Endothelial cell of umbilical vein (primary cell): ENCODE results near the gene SCAI. TPM values are rescaled to one million over a fixed set of nuclear protein-coding genes. Genes with fewer than 3 reads are reported as not detected.

Experiments
- BruUV-seq: library from RNA; stranded (reverse); fragments of 400-500 nt; replicated peaks from 2 replicates; lab custom pipeline; 2021; lab: Mats Ljungman, UMichigan
- CTCF ChIA-PET: fragments of 300-600, 350-600 bp; sonication (Branson Sonifier 250); formaldehyde crosslinking; loops from one replicate; lab custom pipeline; 2021; ENCODE audit warnings: antibody characterized with exemption, inconsistent platforms; lab: Charles Lee
- POLR2A ChIA-PET: fragments of 300-600, 350-600 bp; sonication (Branson Sonifier 250); formaldehyde crosslinking; loops from one replicate; lab custom pipeline; 2021; ENCODE audit warnings: antibody characterized with exemption, inconsistent platforms; lab: Charles Lee
- DNase-seq: peaks from one replicate; pipeline ENCODE4 v3.0.0-alpha.2; 2011; ENCODE audit warnings: low read depth, low spot score
- FAIRE-seq: peaks from 2 replicates; lab custom pipeline; 2011; peaks lifted over from hg19 to GRCh38; lab: Jason Lieb, UNC
- H2AFZ ChIP-seq: 2 replicates; pipeline ENCODE4 v1.6.0; 2012; ENCODE audit warnings: low read depth, low read length, control low read depth, inconsistent platforms
- H3K27ac ChIP-seq: 2 replicates; pipeline ENCODE4 v1.5.1; 2011; ENCODE audit warnings: low read depth, mild to moderate bottlenecking, control low read depth, low read length, moderate library complexity; ENCODE audit not compliant: insufficient read depth
- H3K27me3 ChIP-seq, 2 experiments: 2 replicates each; pipeline versions ENCODE4 v1.6.0 to v1.6.1; 2011; ENCODE audit warnings: low read length in 2 of 2, mixed read lengths in 1 of 2; ENCODE audit not compliant: control insufficient read depth in 2 of 2, insufficient read depth in 2 of 2
- H3K36me3 ChIP-seq, 2 experiments: 2 replicates in 1 of 2; 3 replicates in 1 of 2; pipeline ENCODE4 v1.5.1; 2011; ENCODE audit warnings: low read length in 2 of 2, mild to moderate bottlenecking in 1 of 2, moderate library complexity in 1 of 2; ENCODE audit not compliant: control insufficient read depth in 2 of 2, insufficient read depth in 2 of 2; ENCODE audit errors: extremely low read depth in 1 of 2
- H3K4me1 ChIP-seq: 3 replicates; pipeline ENCODE4 v1.5.1; 2011; ENCODE audit warnings: mild to moderate bottlenecking, low read length; ENCODE audit not compliant: control insufficient read depth, insufficient read depth; ENCODE audit errors: extremely low read depth
- H3K4me2 ChIP-seq: 2 replicates; pipeline ENCODE4 v1.6.1; 2011; ENCODE audit warnings: low read length, control low read depth, mixed read lengths; ENCODE audit not compliant: insufficient read depth
- H3K4me3 ChIP-seq, 3 experiments: fragments of 200-600 bp in 1 of 3; sonication (generic), shearing (Covaris generic) in 1 of 3; replicated peaks in 1 of 3; 2 replicates each; pipeline ENCODE4 v1.5.1; 2011 to 2016; ENCODE audit warnings: control low read depth in 3 of 3, low read length in 3 of 3, mild to moderate bottlenecking in 2 of 3, inconsistent platforms in 1 of 3, low read depth in 1 of 3, moderate library complexity in 1 of 3; ENCODE audit not compliant: insufficient read depth in 1 of 3
- H3K79me2 ChIP-seq: 2 replicates; pipeline ENCODE4 v1.6.0; 2012; ENCODE audit warnings: low read length, inconsistent platforms; ENCODE audit not compliant: control insufficient read depth, insufficient read depth
- H3K9ac ChIP-seq: replicated peaks from 2 replicates; pipeline ENCODE3; 2011; ENCODE audit warnings: low read length, control low read depth; ENCODE audit not compliant: insufficient read depth; ENCODE audit errors: extremely low read depth
- H3K9me1 ChIP-seq: replicated peaks from 3 replicates; pipeline ENCODE4 v1.6.0; 2011; ENCODE audit warnings: mild to moderate bottlenecking, low read length; ENCODE audit not compliant: control insufficient read depth, insufficient read depth; ENCODE audit errors: extremely low read depth
- H3K9me3 ChIP-seq: replicated peaks from 2 replicates; pipeline ENCODE4 v1.5.1; 2012; ENCODE audit warnings: low read length, inconsistent platforms; ENCODE audit not compliant: control insufficient read depth, insufficient read depth
- H4K20me1 ChIP-seq: replicated peaks from 2 replicates; pipeline ENCODE3; 2011; ENCODE audit warnings: mild to moderate bottlenecking, low read length; ENCODE audit not compliant: control insufficient read depth, insufficient read depth; ENCODE audit errors: extremely low read depth
- EZH2 ChIP-seq: IDR thresholded peaks from 2 replicates; pipeline ENCODE4 v1.6.1; 2012; ENCODE audit warnings: borderline replicate concordance, low read depth, mild to moderate bottlenecking, moderate library complexity, low read length, inconsistent platforms; ENCODE audit not compliant: severe bottlenecking
- FOS ChIP-seq: IDR thresholded peaks from 2 replicates; pipeline ENCODE4 v1.6.1; 2011; ENCODE audit warnings: mild to moderate bottlenecking, low read length, moderate library complexity, borderline replicate concordance; ENCODE audit not compliant: insufficient read depth
- GATA2 ChIP-seq: IDR thresholded peaks from 2 replicates; pipeline ENCODE4 v1.7.0; 2011; ENCODE audit warnings: low read depth, mild to moderate bottlenecking, moderate library complexity, mixed read lengths, low read length; ENCODE audit not compliant: insufficient read length, insufficient read depth
- JUN ChIP-seq: IDR thresholded peaks from 2 replicates; pipeline ENCODE4 v1.6.1; 2011; ENCODE audit warnings: borderline replicate concordance, low read depth; ENCODE audit not compliant: insufficient read length, insufficient read depth
- MYC ChIP-seq: IDR thresholded peaks from one replicate; pipeline ENCODE4 v1.6.1; 2011; ENCODE audit warnings: mild to moderate bottlenecking, low read depth, low read length
- POLR2A ChIP-seq: IDR thresholded peaks from 2 replicates; pipeline ENCODE4 v1.6.1; 2012; ENCODE audit warnings: low read depth, mild to moderate bottlenecking, control low read depth, low read length
- POLR2AphosphoS5 ChIP-seq: IDR thresholded peaks from 2 replicates; pipeline ENCODE4 v1.6.1; 2012; ENCODE audit warnings: low read depth, mild to moderate bottlenecking, control low read depth, low read length, moderate library complexity; ENCODE audit not compliant: insufficient read depth
- dilution Hi-C: fragments of 300-500 bp; cut with MboI; formaldehyde crosslinking; loops from one replicate; pipeline ENCODE4 v1.15.0; 2019; ENCODE audit warnings: low sequenced_read_pairs; ENCODE audit not compliant: extremely low pct_ligation_motif_present
- intact Hi-C: fragments of 100-400 bp; cut with micrococcal nuclease; formaldehyde crosslinking; loops from one replicate; pipeline ENCODE4 v1.10.0; 2022
- polyA plus RNA-seq, 4 experiments: library from polyadenylated mRNA; depleted of rRNA in 3 of 4; stranded (reverse) in 3 of 4; unstranded in 1 of 4; fragments of >200 nt; gene quantifications; 2 replicates each; pipeline versions ENCODE4 v1.2.1 to v1.2.3, GENCODE V29; 2011 to 2012; ENCODE audit warnings: missing spikeins in 1 of 4
- total RNA-seq: library from RNA; stranded (reverse); gene quantifications from 2 replicates; pipeline ENCODE4 v1.2.3, GENCODE V29; 2021
- TF ChIP-seq, protein P1 (sequence below): IDR thresholded peaks from 2 replicates; pipeline ENCODE4 v1.6.1; 2011; ENCODE audit not compliant: insufficient read depth, insufficient read length
- TF ChIP-seq, protein P2 (sequence below), 2 donors: IDR thresholded peaks; 1 replicate in 1 of 2; 2 replicates in 1 of 2; pipeline ENCODE4 v1.5.1; 2011; ENCODE audit warnings: low read length in 2 of 2, mild to moderate bottlenecking in 2 of 2, moderate library complexity in 2 of 2, control low read depth in 1 of 2, inconsistent platforms in 1 of 2, low read depth in 1 of 2; ENCODE audit not compliant: insufficient read depth in 1 of 2; ENCODE audit errors: extremely low read depth in 1 of 2

Gene SCAI
- total and polyA plus RNA-seq, 2 donors (not counting 3 experiments of a cell fraction or from before 2014, with no cell fraction given): 2.0 to 9.3 TPM

DNA sequence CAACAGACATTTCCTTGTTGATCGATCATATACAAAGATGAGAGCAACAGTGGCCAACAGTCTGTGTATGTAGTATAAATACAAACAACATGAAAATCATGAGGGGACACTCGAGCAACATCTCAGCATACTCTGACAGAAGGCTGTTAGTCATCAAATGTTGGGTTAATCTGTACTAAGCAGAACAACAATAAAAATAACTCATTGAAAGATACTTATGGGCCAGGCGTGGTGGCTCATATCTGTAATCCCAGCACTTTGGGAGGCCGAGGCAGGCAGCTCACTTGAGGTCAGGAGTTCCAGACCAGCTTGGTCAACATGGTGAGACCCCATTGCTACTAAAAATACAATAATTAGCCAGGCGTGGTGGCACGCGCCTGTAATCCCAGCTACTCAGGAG is 67.3 kb downstream of the SCAI start:
- DNase-seq (no peak), FAIRE-seq (peak; percentile 24)
- no peaks in the 10 kb centered on the region for H3K9me1 ChIP-seq
- POLR2A ChIA-PET: no interaction called here
- intact Hi-C loops: no loop called here
- no peaks in the 10 kb centered on the region for H3K36me3 ChIP-seq
- no peaks in the 10 kb centered on the region for H4K20me1 ChIP-seq
- H3K9ac ChIP-seq: no peak overlapping the region
- CTCF ChIA-PET: interaction anchor here (0.7 kb wide), 1 partner anchor 54 kb away, joined by 3 read pairs; no protein-coding TSS in a partner anchor
- no peaks in the 10 kb centered on the region for H3K27me3 ChIP-seq
- no peak overlapping the region for H3K4me2 ChIP-seq
- dilution Hi-C loops: no loop called here
- H3K4me3 ChIP-seq: no peak overlapping the region
- no TSS peak for BruUV-seq
- H3K4me1 ChIP-seq: peaks cover 8% of the 10 kb centered on the region
- H3K79me2 ChIP-seq: no peaks in the 10 kb centered on the region
- no peak overlapping the region for H3K27ac ChIP-seq
- H2AFZ ChIP-seq: no peak overlapping the region
- H3K9me3 ChIP-seq: no peaks in the 10 kb centered on the region
- TF ChIP-seq EZH2 (no peak), POLR2AphosphoS5 (no peak), POLR2A (no peak), FOS (no peak), MYC (no peak), GATA2 (no peak), JUN (no peak)
- TF ChIP-seq, protein P1, sequence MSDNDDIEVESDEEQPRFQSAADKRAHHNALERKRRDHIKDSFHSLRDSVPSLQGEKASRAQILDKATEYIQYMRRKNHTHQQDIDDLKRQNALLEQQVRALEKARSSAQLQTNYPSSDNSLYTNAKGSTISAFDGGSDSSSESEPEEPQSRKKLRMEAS: no peak

DNA sequence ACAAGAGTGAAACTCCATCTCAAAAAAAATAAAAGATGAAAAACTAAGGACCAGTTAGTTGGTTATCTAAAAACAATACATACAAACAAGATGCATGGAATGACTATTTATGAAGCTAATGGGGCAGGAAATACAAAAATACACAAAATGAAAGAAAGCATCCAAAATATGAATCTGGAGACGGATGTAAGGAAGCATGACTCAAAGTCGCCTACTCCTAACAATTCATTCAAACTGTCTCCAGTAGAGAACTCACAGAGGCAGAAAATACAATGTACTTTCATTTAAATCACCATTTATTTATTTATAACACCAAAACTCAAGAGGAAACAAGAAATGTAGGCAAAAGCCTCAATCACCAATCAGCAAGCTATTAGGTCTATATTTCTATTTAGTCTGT is 68.4 kb downstream of the SCAI start:
- BruUV-seq: no TSS peak
- H3K9me1 ChIP-seq: no peaks in the 10 kb centered on the region
- no peaks in the 10 kb centered on the region for H3K36me3 ChIP-seq
- H3K4me1 ChIP-seq: peaks cover 8% of the 10 kb centered on the region
- H3K4me3 ChIP-seq: no peak overlapping the region
- intact Hi-C loops: no loop called here
- DNase-seq (peak; percentile 57), FAIRE-seq (peak; percentile 83)
- H3K9ac ChIP-seq: peak overlapping the region; percentile 42
- dilution Hi-C loops: no loop called here
- ChIA-PET CTCF (interaction anchor here (0.7 kb wide), 1 partner anchor 9 kb away, joined by 3 read pairs; no protein-coding TSS in a partner anchor), POLR2A (interaction anchor here (0.7 kb wide), 1 partner anchor 219 kb away, joined by 5 read pairs; no protein-coding TSS in a partner anchor)
- H3K27ac ChIP-seq: peak overlapping the region; percentile 43
- peak overlapping the region; percentile 83 for H3K4me2 ChIP-seq
- no peaks in the 10 kb centered on the region for H3K79me2 ChIP-seq
- H3K27me3 ChIP-seq: no peaks in the 10 kb centered on the region
- no peaks in the 10 kb centered on the region for H4K20me1 ChIP-seq
- H2AFZ ChIP-seq: no peak overlapping the region
- TF ChIP-seq GATA2 (no peak), EZH2 (no peak), JUN (peak; percentile 4), MYC (no peak), FOS (peak; percentile 51)
- TF ChIP-seq, protein P1: no peak
- TF ChIP-seq, protein P2, sequence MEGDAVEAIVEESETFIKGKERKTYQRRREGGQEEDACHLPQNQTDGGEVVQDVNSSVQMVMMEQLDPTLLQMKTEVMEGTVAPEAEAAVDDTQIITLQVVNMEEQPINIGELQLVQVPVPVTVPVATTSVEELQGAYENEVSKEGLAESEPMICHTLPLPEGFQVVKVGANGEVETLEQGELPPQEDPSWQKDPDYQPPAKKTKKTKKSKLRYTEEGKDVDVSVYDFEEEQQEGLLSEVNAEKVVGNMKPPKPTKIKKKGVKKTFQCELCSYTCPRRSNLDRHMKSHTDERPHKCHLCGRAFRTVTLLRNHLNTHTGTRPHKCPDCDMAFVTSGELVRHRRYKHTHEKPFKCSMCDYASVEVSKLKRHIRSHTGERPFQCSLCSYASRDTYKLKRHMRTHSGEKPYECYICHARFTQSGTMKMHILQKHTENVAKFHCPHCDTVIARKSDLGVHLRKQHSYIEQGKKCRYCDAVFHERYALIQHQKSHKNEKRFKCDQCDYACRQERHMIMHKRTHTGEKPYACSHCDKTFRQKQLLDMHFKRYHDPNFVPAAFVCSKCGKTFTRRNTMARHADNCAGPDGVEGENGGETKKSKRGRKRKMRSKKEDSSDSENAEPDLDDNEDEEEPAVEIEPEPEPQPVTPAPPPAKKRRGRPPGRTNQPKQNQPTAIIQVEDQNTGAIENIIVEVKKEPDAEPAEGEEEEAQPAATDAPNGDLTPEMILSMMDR (IDR thresholded peaks at IDR 0.05; ENCODE audit: extremely low read depth in 1 of 2, insufficient read depth in 1 of 2, low read depth in 1 of 2, low read length in 2 of 2): no peak
- no peaks in the 10 kb centered on the region for H3K9me3 ChIP-seq
